ENCODE data around the gene SSTR3.
A peak's percentile ranks its signal among the peaks of the same experiment; 100 is the strongest.
"Not testable (repeated sequence)": the region's sequence is repeated elsewhere in the genome, so short reads cannot be mapped to it uniquely, and the experiment has no call there.

The SSTR3 gene

DNA sequence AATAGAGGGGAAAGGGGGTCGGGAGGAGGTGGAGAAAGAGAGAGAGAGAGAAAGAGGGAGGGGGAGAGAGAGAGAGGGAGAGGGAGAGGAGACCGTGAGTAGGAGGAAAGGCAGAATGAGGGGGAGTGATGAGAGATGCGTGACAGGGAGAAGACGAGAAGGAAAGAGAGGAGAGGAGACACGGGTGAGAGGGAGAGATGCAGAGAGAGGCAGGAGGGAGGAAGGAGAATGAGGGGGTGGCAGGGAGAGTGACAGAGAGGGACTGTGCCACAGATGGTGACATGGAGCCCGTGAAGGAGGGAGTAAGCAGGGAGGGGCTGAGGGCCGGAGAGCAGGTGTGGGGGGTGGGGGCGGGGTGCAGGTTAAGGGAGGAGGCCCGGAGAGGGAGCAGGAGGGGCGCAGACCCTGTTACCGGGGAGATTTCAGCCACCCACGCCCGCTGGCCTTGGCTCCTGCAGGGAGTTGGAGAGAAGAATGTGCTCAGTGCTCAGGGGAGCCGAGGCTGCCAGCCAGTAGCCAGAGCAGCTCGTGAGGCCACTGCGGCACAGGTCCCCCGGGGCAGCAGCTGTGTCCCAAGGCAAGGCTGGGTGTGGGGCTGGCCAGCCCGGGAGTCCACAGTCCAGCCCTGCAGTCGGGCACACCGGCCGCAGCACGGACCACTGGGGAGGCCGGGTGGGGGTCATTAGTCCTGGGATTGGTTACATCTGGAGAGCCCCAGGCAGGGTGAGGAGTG lies at the start of gene SSTR3:
TSS of gene SSTR3 (minus strand) at position 304 of the 733 bp plus-strand sequence. CDS start 4,674 bp downstream, outside the sequence.
- no peak for DNase-seq

GRCh38 chr22:37260901-37261336 lies 48.6 kb upstream of the SSTR3 start:
- peak; percentile 60 to 64 for DNase-seq

DNA sequence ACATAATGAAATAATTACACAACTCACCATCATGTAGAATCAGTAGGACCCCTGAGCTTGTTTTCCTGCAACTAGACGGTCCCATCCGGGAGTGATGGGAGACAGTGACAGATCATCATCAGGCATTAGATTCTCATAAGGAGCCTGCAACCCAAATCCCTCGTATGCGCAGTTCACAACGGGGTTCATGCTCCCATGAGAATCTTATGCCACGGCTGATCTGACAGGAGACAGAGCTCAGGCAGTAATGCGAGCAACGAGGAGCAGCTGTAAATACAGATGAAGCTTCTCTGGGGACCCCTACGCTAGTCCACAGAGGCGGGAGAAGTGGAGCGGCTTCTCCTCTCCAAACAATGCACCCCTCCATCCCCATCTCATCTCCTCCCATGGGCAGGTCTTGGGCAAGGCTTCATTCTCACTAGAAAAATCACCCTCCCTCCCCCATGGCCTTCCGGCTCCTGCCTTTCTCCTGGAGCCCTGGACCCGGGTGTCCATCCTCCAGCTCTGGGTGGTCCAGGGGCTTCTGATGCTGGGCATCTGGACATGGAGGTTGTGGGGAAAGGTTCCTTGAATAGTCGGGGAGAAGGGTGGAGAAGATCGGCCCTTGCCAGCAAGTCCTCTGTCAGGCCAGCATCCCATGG lies 48.0 kb upstream of the SSTR3 start:
- no peak for DNase-seq

- no peak for DNase-seq
Observed at GRCh38 chr22:37259540-37260029, 47.3 kb upstream of the SSTR3 start.

GRCh38 chr22:37258753-37259401 lies 46.6 kb upstream of the SSTR3 start:
- no peak for DNase-seq

DNA sequence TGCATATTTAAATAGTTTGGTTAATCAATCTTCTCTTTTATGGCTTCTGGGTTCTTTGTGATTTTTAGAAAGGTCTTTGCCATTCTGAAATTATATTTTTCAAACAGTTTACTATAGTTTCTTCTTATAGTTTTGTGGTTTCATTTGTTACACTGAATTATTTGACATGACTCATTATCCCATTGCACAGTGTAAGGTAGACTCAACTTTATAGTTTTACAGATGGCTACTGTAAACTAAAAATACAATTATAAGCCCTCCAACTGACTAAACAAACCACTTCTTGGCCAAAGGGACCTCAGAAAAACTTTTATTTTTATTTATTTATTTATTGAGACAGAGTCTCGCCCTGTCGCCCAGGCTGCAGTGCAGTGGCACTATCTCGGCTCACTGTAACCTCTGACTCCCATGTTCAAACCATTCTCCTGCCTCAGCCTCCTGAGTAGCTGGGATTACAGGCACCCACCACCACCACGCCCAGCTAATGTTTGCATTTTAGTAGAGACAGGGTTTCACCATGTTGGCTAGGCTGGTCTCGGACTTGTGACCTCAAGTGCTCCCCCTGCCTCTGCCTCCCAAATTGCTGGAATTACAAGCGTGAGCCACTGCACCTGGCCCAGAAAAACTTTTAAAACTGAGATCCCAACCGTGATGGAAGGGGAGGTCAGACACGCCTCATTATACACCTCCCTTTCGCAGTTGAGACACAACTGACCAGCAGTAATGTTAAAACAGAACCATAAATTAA lies 45.9 kb upstream of the SSTR3 start:
- DNase-seq = no peak

DNA sequence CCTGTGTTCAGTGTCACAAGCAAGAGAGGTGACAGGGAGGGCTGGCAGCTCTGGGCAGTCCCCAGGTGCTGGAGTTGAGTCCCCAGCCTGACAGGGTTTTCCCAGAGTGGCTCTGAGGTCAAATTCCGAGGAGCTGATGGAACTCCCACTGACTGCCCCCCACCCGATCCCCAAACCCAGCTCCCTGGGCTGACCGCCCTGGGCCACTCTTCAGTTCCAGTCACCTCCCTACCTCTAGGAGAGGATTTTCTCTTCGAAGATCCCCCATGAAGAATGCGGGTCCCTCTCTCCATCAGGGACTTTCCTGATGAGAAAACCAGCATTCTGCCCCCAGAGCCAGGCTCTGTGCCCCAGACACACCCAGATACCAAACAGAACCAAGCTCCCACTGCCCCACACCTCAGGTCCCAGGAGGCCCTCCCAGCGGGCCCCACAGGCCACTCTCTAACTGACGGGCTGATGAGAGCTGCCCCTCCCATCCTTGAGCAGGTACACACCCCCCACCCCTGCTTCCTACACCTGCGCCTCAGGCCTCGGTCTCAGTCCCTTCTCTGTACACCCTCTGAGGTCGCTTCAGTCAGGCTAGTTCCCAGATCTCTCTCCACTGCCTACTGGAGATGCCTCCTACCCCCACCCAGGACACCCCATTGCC lies 43.9 kb upstream of the SSTR3 start:
- DNase-seq = no peak

DNA sequence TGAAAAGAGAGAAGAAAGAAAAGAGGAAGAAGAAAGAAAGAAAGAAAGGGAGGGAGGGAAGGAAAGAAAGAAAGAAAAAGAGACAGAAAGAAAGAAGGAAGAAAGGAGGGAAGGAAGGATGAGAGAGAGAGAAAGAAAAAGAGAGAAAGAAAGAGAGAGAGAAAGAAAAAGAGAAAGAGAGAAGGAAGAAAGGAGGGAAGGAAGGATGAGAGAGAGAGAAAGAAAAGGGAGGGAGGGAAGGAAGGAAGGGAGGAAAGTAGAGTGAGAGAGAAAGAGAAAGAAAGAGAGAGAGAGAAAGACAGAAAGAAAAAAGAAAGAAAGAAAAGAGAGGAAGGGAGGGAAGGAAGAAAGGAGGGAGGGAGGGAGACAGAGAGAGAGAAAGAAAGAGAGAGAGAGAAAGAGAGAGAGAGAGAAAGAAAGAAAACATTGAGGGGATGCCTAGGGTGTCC lies 43.3 kb upstream of the SSTR3 start:
- DNase-seq = no peak

DNA sequence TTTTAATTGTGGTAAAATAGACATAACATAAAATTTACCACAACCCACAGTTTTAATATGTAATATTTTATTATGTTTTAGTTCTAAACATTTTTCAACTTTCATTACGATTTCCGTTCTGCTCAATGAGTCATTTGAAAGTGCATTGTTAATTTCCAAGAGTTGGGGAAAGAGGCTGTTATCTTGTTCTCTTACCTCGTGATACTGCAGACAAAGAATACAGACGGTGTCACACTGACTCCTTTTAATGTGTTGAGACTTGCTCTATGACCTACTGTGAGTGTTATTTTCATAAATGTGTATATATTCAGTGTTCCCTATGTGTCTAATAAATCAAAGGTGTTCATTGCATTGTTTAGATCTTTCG lies 42.6 kb upstream of the SSTR3 start:
- DNase-seq = no peak

- DNase-seq = no peak
Observed at GRCh38 chr22:37254209-37254866, 42.1 kb upstream of the SSTR3 start.

DNA sequence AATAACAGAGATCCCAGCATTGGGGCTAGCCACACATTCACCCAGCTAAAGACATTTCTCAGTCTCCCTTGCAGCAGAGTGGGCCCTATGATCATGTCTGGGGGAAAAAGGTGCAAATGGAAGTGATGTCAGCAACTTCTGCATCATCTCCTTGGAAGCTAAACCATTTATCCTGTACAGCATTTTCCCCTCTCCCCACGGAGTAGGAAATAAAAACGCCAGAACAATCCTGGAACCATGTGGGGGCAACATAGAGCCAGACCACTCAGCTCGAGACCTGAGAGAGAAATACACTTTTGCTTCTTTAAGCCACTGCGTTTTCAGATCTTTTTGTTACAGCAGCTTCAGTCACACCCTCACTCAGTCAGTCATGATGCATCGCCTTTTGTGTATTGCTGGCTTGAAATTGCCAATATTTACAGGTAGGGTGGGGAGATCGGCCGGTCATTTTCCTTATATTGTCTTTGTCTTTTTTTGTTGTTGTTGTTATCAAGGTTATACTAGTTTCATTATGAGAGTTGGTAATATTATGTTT lies 40.9 kb upstream of the SSTR3 start:
- no peak for DNase-seq

GRCh38 chr22:37251836-37252235 lies 39.6 kb upstream of the SSTR3 start:
- DNase-seq = not testable (repeated sequence)

GRCh38 chr22:37249986-37250385 lies 37.7 kb upstream of the SSTR3 start:
- no peak for DNase-seq

GRCh38 chr22:37248251-37248650 lies 36.0 kb upstream of the SSTR3 start:
- DNase-seq = no peak

DNA sequence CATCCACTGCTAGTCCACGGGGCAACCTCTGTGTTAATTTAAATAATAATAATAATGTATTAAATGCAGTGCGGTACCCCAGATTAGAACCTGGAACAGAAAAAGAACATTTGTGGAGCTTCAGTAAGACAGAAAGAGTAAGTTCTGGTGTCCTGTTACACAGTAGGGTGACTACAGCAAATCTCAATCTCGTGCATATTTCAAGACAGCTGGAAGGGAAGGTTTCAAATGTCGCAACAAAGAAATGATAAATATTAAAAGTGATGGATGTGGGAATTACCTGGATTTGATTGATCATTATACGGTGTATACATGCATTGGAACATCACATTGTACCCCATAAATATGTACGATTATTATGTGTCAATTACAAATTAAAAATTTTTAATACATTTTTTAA lies 33.5 kb upstream of the SSTR3 start:
- DNase-seq = no peak

DNA sequence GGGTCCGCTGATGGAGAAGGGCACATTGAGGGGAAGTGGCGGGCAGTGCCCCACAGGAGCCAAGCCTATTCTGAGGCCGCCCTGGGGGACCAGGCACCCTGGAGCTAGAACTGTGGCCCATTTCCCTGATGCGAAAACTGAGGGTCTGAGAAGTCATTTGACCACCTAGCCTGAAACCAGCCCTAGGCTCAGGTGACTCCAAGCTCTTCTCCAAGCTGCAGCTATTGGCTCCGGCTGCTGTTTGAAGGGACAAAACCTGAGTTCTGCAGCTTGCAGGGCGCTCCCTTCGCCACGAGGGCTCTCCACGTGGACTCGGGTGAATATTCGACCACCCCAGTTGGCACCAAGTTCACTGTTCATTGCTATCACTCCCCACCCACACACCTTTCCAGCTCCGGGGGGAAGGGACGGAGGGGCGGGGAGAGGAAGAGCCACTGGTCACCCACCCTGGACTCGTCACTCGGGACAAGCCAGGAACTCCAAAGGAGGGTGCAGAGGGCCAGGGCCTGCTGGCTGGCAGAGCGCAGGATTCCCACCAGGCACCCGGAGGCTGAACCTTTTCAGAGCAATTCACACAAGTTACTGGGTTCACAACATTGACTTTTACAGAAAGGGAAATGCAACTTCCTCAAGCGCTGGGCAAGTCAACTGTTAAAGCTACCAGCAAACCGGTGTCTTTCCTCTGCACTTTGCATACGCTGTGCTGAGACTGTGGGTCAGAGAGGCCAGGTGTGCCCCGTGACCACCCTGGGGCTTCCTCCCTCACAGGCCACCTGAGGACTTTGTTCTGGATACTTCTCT lies 32.8 kb upstream of the SSTR3 start:
- peak in 1 of 2 donors; percentile 1 for DNase-seq

GRCh38 chr22:37244114-37244921 lies 32.0 kb upstream of the SSTR3 start, which contains the start of gene RAC2:
TSS of gene RAC2 (minus strand) at chr22:37244269. CDS start at chr22:37244148, 121 bp downstream.
- DNase-seq = peak; percentile 90 to 91

DNA sequence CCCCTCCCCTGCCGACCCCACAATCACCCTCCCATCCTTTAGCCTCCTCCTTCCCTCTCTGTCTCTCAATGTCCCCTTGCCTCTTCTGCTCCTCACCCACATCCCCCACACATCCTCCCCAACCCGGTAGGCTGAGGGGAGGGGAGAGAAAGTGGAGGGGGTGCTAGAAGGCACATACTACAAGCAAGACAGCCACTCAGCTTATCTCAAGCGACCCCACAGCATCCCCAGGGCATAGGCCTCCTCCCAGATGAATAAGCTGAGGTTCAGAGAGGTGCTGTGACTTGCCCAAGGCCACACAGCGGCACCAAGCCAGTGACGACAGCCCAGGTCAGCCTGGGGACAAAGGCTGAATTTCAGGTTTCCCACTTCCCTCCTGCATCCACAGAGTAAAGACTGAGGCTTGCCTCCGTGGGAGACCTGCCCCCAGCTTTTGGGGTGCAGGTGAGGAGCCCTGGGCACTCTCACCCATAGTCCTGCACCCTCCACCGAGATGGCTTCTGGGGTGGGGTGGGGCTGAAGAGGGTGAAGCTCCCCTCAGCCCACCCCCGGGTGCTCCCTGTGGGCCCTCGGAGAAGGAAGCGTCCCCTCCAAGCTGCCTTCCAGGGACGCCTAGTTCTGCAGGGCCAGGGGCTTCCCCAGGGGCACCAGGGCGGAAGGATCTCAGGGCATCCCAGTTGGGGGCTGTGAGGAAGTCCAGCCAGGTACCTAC lies 31.3 kb upstream of the SSTR3 start:
- DNase-seq = peak in 1 of 2 donors; percentile 25

DNA sequence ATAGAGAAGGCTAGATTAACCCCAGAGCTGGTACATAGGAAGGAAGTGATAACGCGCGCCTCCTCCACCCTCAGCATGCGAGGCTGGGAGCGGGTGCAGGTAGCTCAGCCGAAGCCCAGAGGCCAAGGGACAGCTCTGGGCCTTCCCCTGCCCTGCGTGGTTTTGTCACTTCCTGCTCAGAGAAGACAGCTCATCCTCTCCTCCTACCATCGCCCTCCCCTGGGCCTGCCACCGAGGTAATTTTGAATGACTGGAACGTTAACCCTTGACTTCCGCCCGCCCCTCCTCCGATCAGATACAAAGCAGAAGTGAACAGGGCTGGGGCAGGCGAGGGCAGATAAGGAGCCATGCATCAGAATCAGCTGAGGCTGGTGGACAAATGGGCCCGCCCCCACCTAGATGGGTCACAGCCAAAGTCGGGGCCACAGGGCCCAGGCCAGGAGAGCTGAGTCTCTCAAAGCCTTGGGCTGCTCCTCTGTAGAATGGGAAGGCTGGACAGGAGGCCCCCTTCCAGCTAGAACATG lies 30.2 kb upstream of the SSTR3 start:
- DNase-seq = peak; percentile 91 to 94
